A549 (cell line): ENCODE measurements around the gene UNC5B. TPM values are rescaled to one million over a fixed set of nuclear protein-coding genes. Genes with fewer than 3 reads are reported as not detected.

ENCODE experiments used
- ATAC-seq, 2 experiments: fragments of 200-7000 bp in 1 of 2; fragments of >200 bp in 1 of 2; cut with Nextera tagmentation in 1 of 2; cut with Tn5 transposase in 1 of 2; 3 replicates each; pipeline versions ENCODE4 v1.8.0 to v1.9.1; 2018 to 2020; ENCODE audit warnings: mild to moderate bottlenecking in 1 of 2, moderate library complexity in 1 of 2
- CTCF ChIA-PET: fragments of 300-600 bp; sonication (Branson Sonifier 250); formaldehyde crosslinking; extraction: SDS; loops from one replicate; lab custom pipeline; 2021; ENCODE audit warnings: antibody characterized with exemption, inconsistent platforms; lab: Yijun Ruan, JAX
- POLR2A ChIA-PET: fragments of 350-600 bp; formaldehyde crosslinking; extraction: SDS; loops from one replicate; lab custom pipeline; 2021; ENCODE audit warnings: antibody characterized with exemption, inconsistent platforms; lab: Yijun Ruan, JAX
- DNase-seq, 2 experiments: peaks; one replicate each; pipeline versions ENCODE4 v3.0.0 to v3.0.0-alpha.2; 2011 to 2016; ENCODE audit warnings: low read depth in 1 of 2, low spot score in 1 of 2
- FAIRE-seq: peaks from 2 replicates; lab custom pipeline; 2011; peaks lifted over from hg19 to GRCh38; lab: Jason Lieb, UNC
- H3K27ac ChIP-seq, 2 experiments: fragments of >200 bp; sonication (Bioruptor Twin); formaldehyde crosslinking; 3 replicates each; pipeline ENCODE4 v1.5.1; 2016 to 2017
- H3K4me1 ChIP-seq: fragments of >200 bp; sonication (Bioruptor Twin); formaldehyde crosslinking; 3 replicates; pipeline ENCODE4 v1.6.1; 2016
- H3K4me2 ChIP-seq: fragments of >200 bp; sonication (Bioruptor Twin); formaldehyde crosslinking; 3 replicates; pipeline ENCODE4 v1.6.1; 2016
- H3K4me3 ChIP-seq: fragments of >200 bp; sonication (Bioruptor Twin); formaldehyde crosslinking; 3 replicates; pipeline ENCODE4 v1.5.1; 2016
- H3K9me3 ChIP-seq: fragments of >200 bp; sonication (Bioruptor Twin); formaldehyde crosslinking; 3 replicates; pipeline ENCODE4 v1.6.1; 2016
- CBX8 ChIP-seq: fragments of 200-600 bp; sonication (generic); IDR thresholded peaks from 2 replicates; pipeline ENCODE4 v1.6.1; 2016
- CEBPB ChIP-seq, 2 experiments: fragments of >200 bp in 1 of 2; sonication (Bioruptor Twin) in 1 of 2; formaldehyde crosslinking in 1 of 2; IDR thresholded peaks; 2 replicates each; pipeline ENCODE4 v1.6.1; 2012 to 2016
- CHD2 ChIP-seq: fragments of 150-350 bp; IDR thresholded peaks from 2 replicates; pipeline ENCODE4 v1.6.1; 2014; ENCODE audit warnings: low read length; ENCODE audit not compliant: partially characterized antibody
- ESRRA ChIP-seq: fragments of 150-350 bp; IDR thresholded peaks from 2 replicates; pipeline ENCODE4 v1.6.1; 2014; ENCODE audit warnings: mild to moderate bottlenecking, low read length, borderline replicate concordance
- FOSB ChIP-seq: fragments of 250-450 bp; sonication (Bioruptor Pico); IDR thresholded peaks from 2 replicates; pipeline ENCODE4 v1.5.0; 2020; ENCODE audit warnings: mild to moderate bottlenecking, moderate library complexity
- FOSL2 ChIP-seq, 2 experiments: fragments of 450-650 bp in 1 of 2; fragments of >200 bp in 1 of 2; sonication (Bioruptor Twin) in 1 of 2; formaldehyde crosslinking; IDR thresholded peaks; 2 replicates each; pipeline versions ENCODE4 v1.5.0 to v1.6.1; 2016 to 2020; ENCODE audit warnings: mild to moderate bottlenecking in 1 of 2, moderate library complexity in 1 of 2
- FOXS1 ChIP-seq: fragments of 250-450 bp; sonication (Bioruptor Pico); IDR thresholded peaks from 2 replicates; pipeline ENCODE4 v1.5.0; 2020; ENCODE audit warnings: mild to moderate bottlenecking, moderate library complexity
- HEYL ChIP-seq: fragments of 250-450 bp; sonication (Bioruptor Pico); IDR thresholded peaks from 2 replicates; pipeline ENCODE4 v1.8.0; 2021; ENCODE audit warnings: mild to moderate bottlenecking, moderate library complexity
- HOXB13 ChIP-seq: fragments of 250-450 bp; sonication (Bioruptor Pico); IDR thresholded peaks from 2 replicates; pipeline ENCODE4 v1.5.0; 2020; ENCODE audit warnings: low read depth, mild to moderate bottlenecking, moderate library complexity
- JUN ChIP-seq, 2 experiments: fragments of >200 bp; sonication (Bioruptor Twin); formaldehyde crosslinking; IDR thresholded peaks; 2 replicates in 1 of 2; 3 replicates in 1 of 2; pipeline ENCODE4 v1.6.1; 2016 to 2017
- KDM1A ChIP-seq: fragments of 200-600 bp; sonication (generic); IDR thresholded peaks from 2 replicates; pipeline ENCODE4 v1.6.1; 2016; ENCODE audit warnings: low read depth, mild to moderate bottlenecking
- MAZ ChIP-seq: fragments of 150-350 bp; IDR thresholded peaks from 2 replicates; pipeline ENCODE4 v1.6.1; 2014; ENCODE audit warnings: antibody characterized with exemption, low read depth, low read length, borderline replicate concordance
- MYC ChIP-seq: IDR thresholded peaks from 2 replicates; pipeline ENCODE4 v1.6.1; 2012; ENCODE audit warnings: mild to moderate bottlenecking, inconsistent platforms, low read length, improper control_type of control experiment, borderline replicate concordance
- NR3C1 ChIP-seq: fragments of >200 bp; sonication (Bioruptor Twin); formaldehyde crosslinking; IDR thresholded peaks from 3 replicates; pipeline ENCODE4 v1.6.1; 2017
- PHF8 ChIP-seq: fragments of 200-600 bp; sonication (generic); IDR thresholded peaks from 2 replicates; pipeline ENCODE4 v1.6.1; 2016; ENCODE audit warnings: low read depth, mild to moderate bottlenecking, antibody characterized with exemption, moderate library complexity, borderline replicate concordance
- POLR2A ChIP-seq: IDR thresholded peaks from 2 replicates; pipeline ENCODE4 v1.6.1; 2012; ENCODE audit warnings: mild to moderate bottlenecking, low read length
- POLR2AphosphoS2 ChIP-seq: conservative IDR thresholded peaks from 2 replicates; pipeline ENCODE4 v1.6.1; 2012; ENCODE audit warnings: low read length, improper control_type of control experiment, inconsistent platforms
- RARB ChIP-seq: fragments of 250-450 bp; sonication (Bioruptor Pico); IDR thresholded peaks from 2 replicates; pipeline ENCODE4 v1.8.0; 2021; ENCODE audit warnings: mild to moderate bottlenecking, moderate library complexity
- TFCP2L1 ChIP-seq: fragments of 250-450 bp; sonication (Bioruptor Pico); IDR thresholded peaks from 2 replicates; pipeline ENCODE4 v1.5.0; 2021; ENCODE audit warnings: mild to moderate bottlenecking
- TP53 ChIP-seq: fragments of 250-450 bp; sonication (Bioruptor Pico); IDR thresholded peaks from 2 replicates; pipeline ENCODE4 v1.5.0; 2021; ENCODE audit warnings: mild to moderate bottlenecking, moderate library complexity
- ZC3H11A ChIP-seq: fragments of 450-650 bp; IDR thresholded peaks from 2 replicates; pipeline ENCODE4 v1.6.1; 2014; ENCODE audit warnings: antibody characterized with exemption, mild to moderate bottlenecking
- ZFP36 ChIP-seq: fragments of 450-650 bp; IDR thresholded peaks from 2 replicates; pipeline ENCODE4 v1.6.1; 2014; ENCODE audit warnings: borderline replicate concordance; ENCODE audit not compliant: partially characterized antibody
- ZNF302 ChIP-seq: fragments of 250-450 bp; sonication (Bioruptor Pico); IDR thresholded peaks from 2 replicates; pipeline ENCODE4 v1.9.0; 2021; ENCODE audit warnings: inconsistent platforms, mild to moderate bottlenecking, moderate library complexity
- WGBS: methylation state at CpG from one replicate; pipeline ENCODE4 v1.1.6; 2017; ENCODE audit errors: missing lambda C conversion rate; 5-methylcytosine and 5-hydroxymethylcytosine counted together
- polyA plus RNA-seq, 4 experiments: library from polyadenylated mRNA; depleted of rRNA in 3 of 4; stranded (reverse); fragments of >200 nt; fragmentation: RNase III in 1 of 4; extraction: RNeasy Plus Mini Kit Qiagen cat#74134 plus additional on column Dnase treatment in 1 of 4; gene quantifications; 2 replicates in 3 of 4; 3 replicates in 1 of 4; pipeline ENCODE4 v1.2.3, GENCODE V29; 2011 to 2017
- TF ChIP-seq, protein P1 (sequence below): fragments of 450-650 bp; IDR thresholded peaks from 2 replicates; pipeline ENCODE4 v1.6.1; 2014; ENCODE audit warnings: antibody characterized with exemption
- TF ChIP-seq, protein P2 (sequence below): fragments of >200 bp; sonication (Bioruptor Twin); formaldehyde crosslinking; IDR thresholded peaks from 2 replicates; pipeline ENCODE4 v1.6.1; 2016
- TF ChIP-seq, protein P3 (sequence below): fragments of 250-450 bp; sonication (Bioruptor Pico); IDR thresholded peaks from 2 replicates; pipeline ENCODE4 v1.5.0; 2021; ENCODE audit warnings: mild to moderate bottlenecking, moderate library complexity, borderline replicate concordance
- TF ChIP-seq, protein P4 (sequence below): IDR thresholded peaks from 2 replicates; pipeline ENCODE4 v1.6.1; 2012; ENCODE audit warnings: low read depth, borderline replicate concordance

The UNC5B gene
- polyA plus RNA-seq, 2 of the 4 experiments (the other 2 are of a cell fraction), result 0.14 to 1.0 TPM

DNA sequence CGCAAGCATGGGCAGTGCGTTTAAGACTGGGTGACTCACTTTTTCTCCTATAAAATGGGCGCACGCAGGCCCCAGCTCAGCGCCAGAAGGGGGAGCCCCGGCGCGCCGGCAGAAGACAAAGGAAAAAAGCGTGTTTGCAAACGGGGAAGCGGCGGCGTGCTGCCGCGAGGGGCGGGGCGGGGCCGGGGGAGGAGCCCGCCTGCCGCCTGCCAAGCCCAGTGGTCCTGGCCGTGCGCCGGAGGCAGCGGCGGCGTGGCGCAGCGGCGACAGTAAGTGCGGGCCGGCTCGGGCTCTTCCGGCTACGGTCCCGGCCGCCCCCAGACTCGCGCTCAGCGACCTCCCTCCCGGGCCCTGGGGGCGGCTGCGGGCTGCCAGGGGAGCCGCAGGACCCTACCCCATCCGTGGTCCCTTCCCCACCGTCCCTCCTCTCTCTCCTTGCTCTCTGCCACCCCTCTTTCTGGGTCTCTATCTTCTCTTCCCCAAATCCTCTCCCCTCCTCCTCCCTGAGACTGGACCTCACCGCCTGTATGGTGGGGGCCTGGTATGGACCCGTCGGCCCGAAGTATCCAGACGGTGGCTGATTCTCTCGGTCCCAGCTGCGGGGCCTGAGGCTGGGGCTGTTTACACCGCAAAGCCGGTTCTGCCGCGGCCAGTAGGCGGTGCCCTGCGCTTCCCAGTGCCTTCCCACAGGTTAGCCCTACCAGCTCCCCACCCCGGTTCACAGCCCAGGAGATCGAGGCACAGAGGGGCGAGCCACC lies 106.9 kb downstream of the UNC5B start, which contains the start of gene SLC29A3 (continued):
- TF ChIP-seq MAZ (peak; percentile 39; the same call in 1 of the 2 replicates), HOXB13 (CRISPR knock-in tag) (no peak), ZC3H11A (no peak), CEBPB (IDR thresholded peaks at IDR 0.05) (no peak), KDM1A (peak; percentile 98), RARB (CRISPR knock-in tag) (no peak), POLR2A (peak; percentile 73), CBX8 (no peak), FOSL2 (IDR thresholded peaks at IDR 0.05) (no peak), FOSL2 (CRISPR knock-in tag; IDR thresholded peaks at IDR 0.05) (peak; percentile 71), CHD2 (no peak), ESRRA (no peak)

DNA sequence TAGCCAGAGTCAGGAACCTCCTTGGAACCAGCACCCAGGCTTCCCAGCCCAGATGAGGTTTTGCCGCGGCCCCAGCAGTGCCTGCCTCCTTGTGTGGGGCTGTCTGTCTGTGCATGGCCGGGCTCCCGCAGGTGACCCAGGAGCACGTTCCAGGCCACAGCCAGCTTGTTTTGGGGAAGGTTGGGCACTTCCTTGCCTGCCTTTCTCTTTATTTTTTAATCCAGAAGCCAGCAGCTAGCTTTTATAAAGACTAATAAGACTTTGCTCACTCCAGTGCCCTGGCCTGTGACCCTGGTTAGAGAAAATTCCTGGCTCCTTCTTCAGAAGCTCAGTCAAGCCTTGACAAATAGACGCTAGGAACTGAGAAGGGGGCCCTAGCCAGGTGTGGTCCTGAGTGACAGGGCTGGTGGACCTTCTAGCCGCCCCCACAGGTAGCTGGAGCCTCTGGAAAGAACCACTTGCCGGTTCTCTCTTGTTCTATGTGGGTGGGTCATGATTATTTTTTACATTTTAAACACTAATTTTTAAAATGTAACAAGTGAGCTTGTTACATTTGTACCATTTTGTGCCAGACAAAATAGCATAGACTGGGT lies 107.5 kb downstream of the UNC5B start:
- ChIA-PET POLR2A (interaction anchor here (0.9 to 2.6 kb wide), 6 partner anchors 9 to 388 kb away, joined by 3 to 36 read pairs (median 16); partner anchors contain the start of gene CDH23), CTCF (interaction anchor here (0.5 to 44.0 kb wide), 44 partner anchors 10 to 577 kb away, joined by 3 to 977 read pairs (median 4); partner anchors contain the start of genes CDH23 and VSIR)
- peak overlapping the region; percentile 89 to 96 for H3K27ac ChIP-seq
- H3K4me3 ChIP-seq, result peak overlapping the region; percentile 78
- TF ChIP-seq, protein P1, sequence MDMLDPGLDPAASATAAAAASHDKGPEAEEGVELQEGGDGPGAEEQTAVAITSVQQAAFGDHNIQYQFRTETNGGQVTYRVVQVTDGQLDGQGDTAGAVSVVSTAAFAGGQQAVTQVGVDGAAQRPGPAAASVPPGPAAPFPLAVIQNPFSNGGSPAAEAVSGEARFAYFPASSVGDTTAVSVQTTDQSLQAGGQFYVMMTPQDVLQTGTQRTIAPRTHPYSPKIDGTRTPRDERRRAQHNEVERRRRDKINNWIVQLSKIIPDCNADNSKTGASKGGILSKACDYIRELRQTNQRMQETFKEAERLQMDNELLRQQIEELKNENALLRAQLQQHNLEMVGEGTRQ, result no peak
- TF ChIP-seq FOXS1 (CRISPR knock-in tag) (no peak), PHF8 (no peak), RARB (CRISPR knock-in tag) (no peak), KDM1A (no peak), CEBPB (IDR thresholded peaks at IDR 0.05) (no peak), FOSB (CRISPR knock-in tag) (no peak), NR3C1 (no peak), MAZ (no peak), JUN (IDR thresholded peaks at IDR 0.05) (no peak), ZFP36 (no peak), HEYL (CRISPR knock-in tag) (no peak), ZNF302 (CRISPR knock-in tag) (no peak), MYC (no peak), CBX8 (no peak), POLR2AphosphoS2 (no peak)
- TF ChIP-seq, protein P2, sequence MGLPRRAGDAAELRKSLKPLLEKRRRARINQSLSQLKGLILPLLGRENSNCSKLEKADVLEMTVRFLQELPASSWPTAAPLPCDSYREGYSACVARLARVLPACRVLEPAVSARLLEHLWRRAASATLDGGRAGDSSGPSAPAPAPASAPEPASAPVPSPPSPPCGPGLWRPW, result no peak
- no peaks in the 10 kb centered on the region for H3K9me3 ChIP-seq
- peak; percentile 40 to 58; a peak in 5 of 6 replicates for ATAC-seq
- WGBS, result 58% methylated on average over 5 of the region's 8 CpGs
- peaks cover 11% of the 10 kb centered on the region for H3K4me1 ChIP-seq
- peak overlapping the region; percentile 82 for H3K4me2 ChIP-seq
- no peak for FAIRE-seq
- DNase-seq, result no peak

DNA sequence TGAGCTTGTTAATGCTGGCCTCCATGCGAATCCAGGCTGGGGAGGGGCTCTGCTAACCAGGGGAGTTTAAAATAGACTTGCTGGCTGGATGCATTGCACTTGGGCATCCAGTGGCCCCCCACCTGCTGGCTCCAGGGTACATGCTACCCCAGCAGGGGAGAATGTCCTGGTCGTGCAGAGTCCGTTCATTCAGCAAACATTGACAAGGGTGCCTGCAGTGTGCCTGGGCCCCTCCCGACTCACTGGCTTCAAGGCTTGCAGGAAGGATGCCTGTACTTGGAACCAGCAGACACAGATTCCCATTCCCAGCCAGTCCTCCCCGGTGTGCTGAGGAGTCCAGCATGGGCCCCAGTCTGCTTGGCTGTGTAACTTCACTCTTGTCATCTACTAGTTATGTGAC lies 108.2 kb downstream of the UNC5B start:
- H3K4me2 ChIP-seq, result peak overlapping the region; percentile 82
- no peak overlapping the region for H3K4me3 ChIP-seq
- DNase-seq (no peak), FAIRE-seq (no peak), ATAC-seq (no peak)
- TF ChIP-seq FOSL2 (IDR thresholded peaks at IDR 0.05) (no peak), FOSL2 (CRISPR knock-in tag; IDR thresholded peaks at IDR 0.05) (no peak), TFCP2L1 (CRISPR knock-in tag) (no peak), TP53 (CRISPR knock-in tag) (no peak)
- TF ChIP-seq, protein P3, sequence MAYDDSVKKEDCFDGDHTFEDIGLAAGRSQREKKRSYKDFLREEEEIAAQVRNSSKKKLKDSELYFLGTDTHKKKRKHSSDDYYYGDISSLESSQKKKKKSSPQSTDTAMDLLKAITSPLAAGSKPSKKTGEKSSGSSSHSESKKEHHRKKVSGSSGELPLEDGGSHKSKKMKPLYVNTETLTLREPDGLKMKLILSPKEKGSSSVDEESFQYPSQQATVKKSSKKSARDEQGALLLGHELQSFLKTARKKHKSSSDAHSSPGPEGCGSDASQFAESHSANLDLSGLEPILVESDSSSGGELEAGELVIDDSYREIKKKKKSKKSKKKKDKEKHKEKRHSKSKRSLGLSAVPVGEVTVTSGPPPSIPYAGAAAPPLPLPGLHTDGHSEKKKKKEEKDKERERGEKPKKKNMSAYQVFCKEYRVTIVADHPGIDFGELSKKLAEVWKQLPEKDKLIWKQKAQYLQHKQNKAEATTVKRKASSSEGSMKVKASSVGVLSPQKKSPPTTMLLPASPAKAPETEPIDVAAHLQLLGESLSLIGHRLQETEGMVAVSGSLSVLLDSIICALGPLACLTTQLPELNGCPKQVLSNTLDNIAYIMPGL (CRISPR knock-in tag), result no peak
- TF ChIP-seq, protein P4, sequence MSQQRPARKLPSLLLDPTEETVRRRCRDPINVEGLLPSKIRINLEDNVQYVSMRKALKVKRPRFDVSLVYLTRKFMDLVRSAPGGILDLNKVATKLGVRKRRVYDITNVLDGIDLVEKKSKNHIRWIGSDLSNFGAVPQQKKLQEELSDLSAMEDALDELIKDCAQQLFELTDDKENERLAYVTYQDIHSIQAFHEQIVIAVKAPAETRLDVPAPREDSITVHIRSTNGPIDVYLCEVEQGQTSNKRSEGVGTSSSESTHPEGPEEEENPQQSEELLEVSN, result no peak
- CTCF ChIA-PET, result interaction anchor here (0.7 to 44.0 kb wide), 18 partner anchors 10 to 468 kb away, joined by 3 to 977 read pairs (median 16); partner anchors contain the start of gene CDH23
- H3K27ac ChIP-seq, result peak overlapping the region in 1 of 2 experiments; percentile 96; a peak in 2 of 6 replicates
- no peaks in the 10 kb centered on the region for H3K9me3 ChIP-seq
- peaks cover 11% of the 10 kb centered on the region for H3K4me1 ChIP-seq
- POLR2A ChIA-PET, result interaction anchor here (2.6 kb wide), 1 partner anchor 57 kb away, joined by 36 read pairs; no protein-coding TSS in a partner anchor
- WGBS, result 81% methylated on average over 5 of the region's 5 CpGs
